Measurements from ENCODE around the gene HSD17B12.

HSD17B12 gene

GRCh38 chr11:43689167-43689566 is 8.6 kb downstream of the HSD17B12 start:
- no peak for DNase-seq

DNA sequence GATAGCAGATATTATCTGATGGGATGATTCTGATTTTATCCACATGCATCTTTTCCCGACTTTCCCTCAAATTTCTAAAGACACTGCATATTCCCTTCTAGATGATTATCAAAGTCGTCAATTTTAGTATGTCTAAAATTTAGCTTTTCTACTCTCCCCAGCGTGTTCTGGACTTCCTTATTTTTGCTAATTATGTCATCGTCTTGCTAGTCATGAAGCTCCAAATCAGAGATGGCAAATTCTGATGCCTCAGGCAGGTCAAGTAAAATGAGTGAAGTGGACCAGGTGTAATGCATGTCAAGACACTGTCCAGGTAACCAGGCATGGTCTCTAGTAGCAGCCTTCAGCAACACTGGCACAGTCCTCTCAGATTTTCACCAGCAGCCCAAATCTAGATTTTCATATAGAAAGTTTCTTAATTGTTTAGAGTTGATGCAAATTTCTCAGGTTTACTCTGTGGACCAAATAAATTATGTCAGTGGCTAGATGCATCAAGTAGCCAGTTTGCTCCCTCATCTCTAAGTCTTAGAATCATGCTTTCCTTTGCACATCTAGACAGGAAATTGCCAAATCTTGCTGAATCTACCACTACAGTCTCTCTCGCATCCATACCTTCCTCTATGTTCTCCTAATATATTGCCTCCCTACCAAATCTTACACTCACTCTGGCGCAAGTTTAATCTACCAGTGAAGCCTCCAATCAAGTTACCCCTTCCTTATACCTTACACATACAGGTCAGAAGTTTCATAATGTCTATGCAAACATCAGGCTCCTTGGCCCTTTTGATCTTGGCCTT is 10.6 kb downstream of the HSD17B12 start:
- DNase-seq = no peak

DNA sequence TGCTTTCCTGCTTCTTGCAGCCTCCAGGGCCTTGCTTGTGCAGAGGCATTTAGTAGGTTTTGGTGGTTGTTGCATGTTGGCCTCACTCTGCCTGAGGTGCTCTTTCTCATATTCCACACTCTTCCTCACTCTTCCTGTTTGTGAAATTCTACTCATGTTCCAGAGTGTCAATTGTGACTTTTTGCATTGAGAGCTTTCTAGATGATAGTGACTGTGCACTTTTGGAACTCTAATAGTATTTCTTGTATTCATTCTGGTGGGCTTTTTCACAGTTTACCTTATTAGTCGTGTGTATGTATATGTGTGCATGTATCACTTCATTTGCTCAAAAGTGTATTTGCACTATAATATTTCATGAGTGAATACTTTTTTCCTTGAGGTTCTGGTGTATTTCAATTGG is 11.3 kb downstream of the HSD17B12 start:
- DNase-seq = no peak

- DNase-seq = no peak
Observed at GRCh38 chr11:43693069-43693468, 12.5 kb downstream of the HSD17B12 start.

GRCh38 chr11:43693731-43694130 is 13.2 kb downstream of the HSD17B12 start:
- no peak for DNase-seq

- DNase-seq = no peak
Observed at GRCh38 chr11:43694477-43694876, 13.9 kb downstream of the HSD17B12 start.

DNA sequence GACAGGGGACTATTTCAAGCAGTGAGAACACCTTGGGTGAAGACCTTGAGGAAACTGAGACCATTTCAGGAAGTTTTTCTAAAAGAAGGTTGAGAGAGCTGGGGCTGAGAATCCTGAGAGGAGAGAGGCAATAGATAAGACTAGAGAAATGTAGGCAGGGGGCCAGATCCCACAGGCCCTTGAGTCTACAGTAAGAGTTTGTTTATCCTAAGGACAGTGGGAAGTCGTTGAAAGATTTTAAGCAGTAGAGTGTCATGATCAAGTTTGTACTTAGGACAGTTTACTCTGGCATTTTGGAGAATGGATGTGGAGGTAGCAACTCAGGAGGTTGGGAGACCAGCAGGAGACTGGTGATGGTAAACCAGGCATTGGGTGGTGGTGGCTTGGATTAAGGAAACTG is 17.1 kb downstream of the HSD17B12 start:
- no peak for DNase-seq

DNA sequence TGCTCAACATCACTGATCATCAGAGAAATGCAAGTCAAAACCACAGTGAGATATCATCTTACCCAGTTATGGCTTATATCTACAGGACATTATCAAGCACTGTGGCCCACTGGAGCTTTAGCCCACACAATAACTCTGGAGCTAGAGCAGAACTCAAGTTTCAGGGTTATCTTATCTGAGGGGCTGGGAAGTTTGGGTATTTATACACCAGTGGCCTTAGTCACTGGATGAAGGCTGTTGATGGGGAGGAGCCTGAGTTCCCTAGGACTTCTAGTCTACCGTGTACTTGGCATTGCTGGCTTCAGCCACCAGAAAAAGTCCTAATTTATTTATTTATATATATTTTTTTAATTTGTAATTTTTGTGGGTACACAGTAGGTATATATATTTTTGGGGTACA is 19.3 kb downstream of the HSD17B12 start:
- no peak for DNase-seq

DNA sequence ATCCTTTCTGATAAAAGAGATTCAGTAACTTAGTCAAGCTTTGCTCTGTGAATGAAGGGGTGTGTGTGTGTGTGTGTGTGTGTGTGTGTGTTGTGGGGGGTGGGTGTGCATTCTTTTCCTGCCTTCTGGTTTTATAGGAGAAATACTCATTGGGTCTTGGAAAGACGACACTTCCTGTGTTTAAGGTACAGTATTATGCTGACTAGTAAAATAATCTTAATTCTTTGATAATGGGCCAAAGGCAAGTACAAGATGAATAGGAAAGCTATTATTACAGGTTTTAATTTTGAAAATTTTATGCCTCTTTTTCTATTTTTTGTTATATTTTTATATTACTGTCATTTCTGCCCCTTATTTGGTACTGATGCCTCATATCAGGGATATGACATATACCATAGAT is 26.1 kb downstream of the HSD17B12 start:
- no peak for DNase-seq

DNA sequence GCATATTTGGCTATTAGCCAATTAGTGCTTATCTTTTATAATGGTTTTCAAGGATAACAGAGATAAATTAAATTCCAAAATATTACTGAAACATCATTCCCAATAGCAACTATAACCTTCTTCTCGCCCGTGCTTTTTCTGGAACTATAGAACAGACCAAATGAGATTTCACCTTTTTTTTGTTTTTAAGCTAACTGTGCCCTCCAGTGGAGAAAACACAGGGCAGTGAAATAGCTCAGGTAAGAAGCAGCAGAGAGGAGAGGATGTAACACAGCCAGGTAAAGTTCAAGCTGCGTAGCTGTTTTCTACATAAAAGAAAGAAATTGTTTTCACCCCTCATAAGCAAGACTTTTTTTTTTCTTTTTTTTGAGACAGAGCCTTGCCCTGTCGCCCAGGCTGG is 28.2 kb downstream of the HSD17B12 start:
- DNase-seq = no peak

DNA sequence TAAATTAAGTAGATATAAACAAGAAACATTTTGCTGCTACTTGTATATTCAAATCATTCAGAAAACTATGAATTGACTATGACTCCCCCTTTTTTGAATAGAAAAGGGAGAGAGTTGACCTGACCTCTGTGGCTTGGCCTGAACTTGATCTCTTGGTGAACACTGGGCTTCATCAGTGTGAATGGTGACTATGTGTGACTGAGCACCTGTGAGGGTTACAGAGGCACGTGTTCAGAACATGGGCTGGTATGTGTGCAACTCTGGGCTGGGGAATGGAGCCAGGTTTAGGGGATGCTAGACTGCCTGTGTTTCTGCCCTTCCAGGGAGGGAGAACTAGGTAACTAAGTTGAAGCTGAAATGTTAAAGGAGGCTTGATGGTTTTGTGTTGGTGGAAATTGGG is 29.2 kb downstream of the HSD17B12 start:
- DNase-seq = no peak

GRCh38 chr11:43712676-43713075 is 32.1 kb downstream of the HSD17B12 start:
- DNase-seq = no peak

DNA sequence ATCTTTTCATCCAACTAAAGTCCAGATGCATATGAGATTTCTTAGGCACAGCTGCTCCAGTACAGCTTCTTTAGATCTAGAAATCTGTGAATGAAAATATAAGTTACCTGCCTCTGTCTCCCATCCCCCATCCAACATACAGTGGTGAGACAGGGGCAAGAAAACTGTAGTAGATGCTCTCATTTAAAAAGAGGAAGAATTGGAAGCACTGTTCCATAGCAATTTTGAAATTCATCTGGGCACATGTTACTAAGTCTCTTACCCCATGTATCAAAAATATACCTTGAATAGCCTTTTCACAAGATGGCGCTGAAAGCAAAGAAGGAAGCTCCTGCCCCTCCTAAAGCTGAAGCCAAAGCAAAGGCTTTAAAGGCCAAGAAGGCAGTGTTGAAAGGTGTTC is 37.8 kb downstream of the HSD17B12 start:
- DNase-seq = no peak

GRCh38 chr11:43723617-43724016 is 43.1 kb downstream of the HSD17B12 start:
- DNase-seq = no peak

- DNase-seq = no peak
Observed at GRCh38 chr11:43732225-43732624, 51.7 kb downstream of the HSD17B12 start.

DNA sequence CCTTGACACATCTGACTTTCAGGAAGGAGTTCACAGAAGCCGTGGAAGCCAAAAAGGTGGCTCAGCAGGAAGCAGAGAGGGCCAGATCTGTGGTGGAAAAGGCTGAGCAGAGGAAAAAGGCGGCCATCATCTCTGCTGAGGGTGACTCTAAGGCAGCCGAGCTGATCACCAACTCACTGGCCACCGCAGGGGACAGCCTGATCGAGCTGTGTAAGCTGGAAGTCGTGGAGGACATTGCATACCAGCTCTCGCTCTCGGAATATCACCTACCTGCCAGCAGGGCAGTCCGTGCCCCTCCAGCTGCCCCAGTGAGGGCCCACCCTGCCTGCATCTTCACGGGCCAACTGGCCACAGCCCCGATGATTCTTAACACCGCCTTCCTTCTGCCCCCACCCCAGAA is 53.7 kb downstream of the HSD17B12 start:
- no peak for DNase-seq

- DNase-seq = no peak
Observed at GRCh38 chr11:43735115-43735514, 54.6 kb downstream of the HSD17B12 start.

- DNase-seq = no peak
Observed at GRCh38 chr11:43735961-43736360, 55.4 kb downstream of the HSD17B12 start.

DNA sequence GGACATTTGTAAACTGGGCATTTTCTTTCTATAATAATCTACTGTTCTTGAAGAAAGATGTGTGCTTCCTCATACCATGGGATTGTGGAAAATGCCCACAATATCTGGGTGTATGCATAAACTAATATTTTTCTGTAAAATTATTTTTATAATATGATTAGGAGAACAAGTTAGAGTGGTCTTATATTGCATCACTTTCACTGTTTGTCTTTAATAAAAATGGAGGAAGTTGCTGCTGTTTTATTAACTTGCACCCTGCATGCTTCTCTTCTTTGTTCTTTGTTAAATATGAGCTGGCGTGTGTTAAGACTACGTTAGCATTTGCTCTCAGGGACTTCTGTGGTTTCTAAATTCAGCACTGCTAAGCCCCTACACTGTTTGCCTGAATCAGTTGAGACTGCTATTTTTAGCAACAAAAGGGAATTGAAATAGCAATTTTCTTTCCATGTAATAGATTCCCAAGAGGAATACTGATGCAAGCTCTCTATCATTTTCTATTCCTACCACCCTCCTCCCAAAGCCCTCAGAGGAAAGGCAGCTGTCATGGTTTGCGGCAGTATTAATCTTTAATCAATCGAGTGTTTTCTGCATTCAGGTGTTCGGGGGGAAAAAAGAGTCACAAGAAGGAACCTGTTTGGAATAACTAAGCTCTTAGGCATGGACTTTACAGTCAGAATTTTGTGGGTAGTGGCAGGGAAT is 56.1 kb downstream of the HSD17B12 start:
- DNase-seq = no peak

GRCh38 chr11:43737201-43737590 is 56.7 kb downstream of the HSD17B12 start:
- no peak for DNase-seq

DNA sequence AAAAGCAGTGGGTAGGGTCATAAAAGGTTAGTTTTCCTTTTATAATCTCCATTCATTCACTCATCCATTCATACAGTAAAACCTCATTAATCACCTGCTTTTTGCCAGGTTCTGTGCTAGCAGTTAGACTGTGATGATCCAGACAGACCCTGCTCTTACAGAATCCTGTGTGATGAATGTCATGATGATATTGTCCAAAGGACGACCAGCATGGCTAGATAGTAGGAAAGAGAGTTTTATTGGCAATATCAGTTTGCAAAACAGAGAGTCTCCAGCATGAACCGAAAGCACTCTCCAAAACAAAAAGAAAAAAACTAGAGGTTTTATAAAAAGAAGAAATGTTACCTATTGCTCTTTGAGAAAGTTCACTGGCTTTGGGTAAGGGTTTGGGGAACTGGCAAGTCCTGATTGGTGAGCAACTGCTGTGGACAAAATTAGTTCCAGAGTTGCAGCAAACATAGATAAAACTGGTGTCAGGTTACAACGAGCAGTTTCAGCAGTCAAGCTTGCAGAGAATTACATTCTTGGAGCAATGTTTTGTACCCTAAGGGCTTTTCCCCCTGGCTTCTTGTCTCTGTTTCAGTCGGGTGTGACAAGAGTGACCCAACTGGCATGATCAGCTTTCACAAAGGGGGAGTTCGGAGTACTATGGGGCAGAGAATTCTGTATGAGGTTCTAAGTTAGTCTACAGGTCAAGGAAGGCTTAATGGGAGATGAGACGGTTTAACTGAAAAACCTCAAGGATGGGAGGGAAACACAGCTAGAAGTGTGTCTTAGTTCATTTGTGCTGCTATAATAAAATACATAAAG is 58.3 kb downstream of the HSD17B12 start:
- no peak for DNase-seq

DNA sequence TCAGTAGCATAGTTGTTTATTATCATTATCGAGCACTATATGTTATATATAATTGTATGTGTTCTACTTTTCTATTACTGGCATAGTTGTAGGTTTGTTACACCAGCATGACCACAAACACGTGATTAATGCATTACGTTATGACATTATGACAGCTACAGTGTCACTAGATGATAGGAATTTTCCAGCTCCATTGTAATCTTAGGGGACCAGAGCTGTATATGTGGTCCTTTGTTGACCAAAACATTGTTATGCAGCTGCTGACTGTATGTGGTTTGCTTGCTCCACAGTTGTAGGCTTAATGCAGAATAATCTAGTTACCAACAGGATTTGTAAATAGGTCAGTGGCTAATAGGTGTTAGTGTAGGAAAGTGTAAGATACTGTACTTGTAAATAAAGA is 66.1 kb downstream of the HSD17B12 start:
- DNase-seq = no peak

GRCh38 chr11:43747130-43747802 is 66.7 kb downstream of the HSD17B12 start:
- no peak for DNase-seq
